ENCODE measurements around the gene SLC1A4.
"Not testable (repeated sequence)": the region's sequence is repeated elsewhere in the genome, so short reads cannot be mapped to it uniquely, and the experiment has no call there.

The SLC1A4 gene

GRCh38 chr2:64999754-65000153, 10.6 kb downstream of the SLC1A4 start:
- Histone ChIP-seq H3K36me3 (ENCODE audit: insufficient read depth, low read depth, low read length) (no peaks in the 10 kb centered on the region), H3K27ac (ENCODE audit: low read length) (no peak overlapping the region), H3K27me3 (ENCODE audit: insufficient read depth, low read length) (no peaks in the 10 kb centered on the region), H3K9ac (ENCODE audit: low read depth, low read length) (no peak overlapping the region), H3K4me1 (ENCODE audit: insufficient read depth, low read length) (0 out of 2 replicates have a peak, but pooled peaks cover 3% of the 10 kb centered on the region), H3K9me3 (ENCODE audit: insufficient read depth, low read depth, low read length) (no peaks in the 10 kb centered on the region), H3K4me3 (ENCODE audit: low read length) (no peak overlapping the region)

- H3K9ac ChIP-seq (ENCODE audit: low read depth, low read length): no peak overlapping the region
- no peaks in the 10 kb centered on the region for H3K36me3 ChIP-seq (ENCODE audit: insufficient read depth, low read depth, low read length)
- no peak overlapping the region for H3K27ac ChIP-seq (ENCODE audit: low read length)
- no peaks in the 10 kb centered on the region for H3K9me3 ChIP-seq (ENCODE audit: insufficient read depth, low read depth, low read length)
- H3K4me1 ChIP-seq (ENCODE audit: insufficient read depth, low read length): 0 out of 2 replicates have a peak, but pooled peaks cover 3% of the 10 kb centered on the region
- no peak overlapping the region for H3K4me3 ChIP-seq (ENCODE audit: low read length)
- H3K27me3 ChIP-seq (ENCODE audit: insufficient read depth, low read length): no peaks in the 10 kb centered on the region
Measured at GRCh38 chr2:65000644-65001043, 11.4 kb downstream of the SLC1A4 start.

GRCh38 chr2:65003037-65003436, 13.8 kb downstream of the SLC1A4 start:
- Histone ChIP-seq H3K36me3 (ENCODE audit: insufficient read depth, low read depth, low read length) (no peaks in the 10 kb centered on the region), H3K4me1 (ENCODE audit: insufficient read depth, low read length) (0 out of 2 replicates have a peak, but pooled peaks cover 3% of the 10 kb centered on the region), H3K27ac (ENCODE audit: low read length) (no peak overlapping the region), H3K9me3 (ENCODE audit: insufficient read depth, low read depth, low read length) (no peaks in the 10 kb centered on the region), H3K27me3 (ENCODE audit: insufficient read depth, low read length) (no peaks in the 10 kb centered on the region), H3K9ac (ENCODE audit: low read depth, low read length) (no peak overlapping the region), H3K4me3 (ENCODE audit: low read length) (no peak overlapping the region)

GRCh38 chr2:65004232-65004631, 15.0 kb downstream of the SLC1A4 start:
- H3K27me3 ChIP-seq (ENCODE audit: insufficient read depth, low read length); H3K36me3 ChIP-seq (ENCODE audit: insufficient read depth, low read depth, low read length); H3K4me1 ChIP-seq (ENCODE audit: insufficient read depth, low read length); H3K9me3 ChIP-seq (ENCODE audit: insufficient read depth, low read depth, low read length); H3K4me3 ChIP-seq (ENCODE audit: low read length); H3K9ac ChIP-seq (ENCODE audit: low read depth, low read length); H3K27ac ChIP-seq (ENCODE audit: low read length): not testable (repeated sequence)

GRCh38 chr2:65013776-65014175, 24.6 kb downstream of the SLC1A4 start:
- Histone ChIP-seq H3K27me3 (ENCODE audit: insufficient read depth, low read length) (no peaks in the 10 kb centered on the region), H3K9ac (ENCODE audit: low read depth, low read length) (no peak overlapping the region), H3K4me3 (ENCODE audit: low read length) (no peak overlapping the region), H3K9me3 (ENCODE audit: insufficient read depth, low read depth, low read length) (no peaks in the 10 kb centered on the region), H3K4me1 (ENCODE audit: insufficient read depth, low read length) (peaks cover 7% of the 10 kb centered on the region; the same call in 1 of the 2 replicates), H3K36me3 (ENCODE audit: insufficient read depth, low read depth, low read length) (no peaks in the 10 kb centered on the region), H3K27ac (ENCODE audit: low read length) (no peak overlapping the region)

GRCh38 chr2:65015731-65016130, 26.5 kb downstream of the SLC1A4 start:
- peaks cover 7% of the 10 kb centered on the region; the same call in 1 of the 2 replicates for H3K4me1 ChIP-seq (ENCODE audit: insufficient read depth, low read length)
- H3K4me3 ChIP-seq (ENCODE audit: low read length): no peak overlapping the region
- H3K27me3 ChIP-seq (ENCODE audit: insufficient read depth, low read length): no peaks in the 10 kb centered on the region
- no peaks in the 10 kb centered on the region for H3K36me3 ChIP-seq (ENCODE audit: insufficient read depth, low read depth, low read length)
- H3K27ac ChIP-seq (ENCODE audit: low read length): no peak overlapping the region
- H3K9me3 ChIP-seq (ENCODE audit: insufficient read depth, low read depth, low read length): no peaks in the 10 kb centered on the region
- no peak overlapping the region for H3K9ac ChIP-seq (ENCODE audit: low read depth, low read length)

GRCh38 chr2:65016789-65017188, 27.6 kb downstream of the SLC1A4 start:
- no peaks in the 10 kb centered on the region for H3K9me3 ChIP-seq (ENCODE audit: insufficient read depth, low read depth, low read length)
- H3K4me1 ChIP-seq (ENCODE audit: insufficient read depth, low read length): peaks cover 7% of the 10 kb centered on the region; the same call in 1 of the 2 replicates
- no peaks in the 10 kb centered on the region for H3K36me3 ChIP-seq (ENCODE audit: insufficient read depth, low read depth, low read length)
- H3K27me3 ChIP-seq (ENCODE audit: insufficient read depth, low read length): no peaks in the 10 kb centered on the region
- no peak overlapping the region for H3K4me3 ChIP-seq (ENCODE audit: low read length)
- H3K9ac ChIP-seq (ENCODE audit: low read depth, low read length): no peak overlapping the region
- H3K27ac ChIP-seq (ENCODE audit: low read length): no peak overlapping the region

GRCh38 chr2:65017335-65017734, 28.1 kb downstream of the SLC1A4 start:
- Histone ChIP-seq H3K36me3 (ENCODE audit: insufficient read depth, low read depth, low read length) (no peaks in the 10 kb centered on the region), H3K4me1 (ENCODE audit: insufficient read depth, low read length) (peaks cover 7% of the 10 kb centered on the region; the same call in 1 of the 2 replicates), H3K9ac (ENCODE audit: low read depth, low read length) (no peak overlapping the region), H3K9me3 (ENCODE audit: insufficient read depth, low read depth, low read length) (no peaks in the 10 kb centered on the region), H3K27me3 (ENCODE audit: insufficient read depth, low read length) (no peaks in the 10 kb centered on the region), H3K27ac (ENCODE audit: low read length) (no peak overlapping the region), H3K4me3 (ENCODE audit: low read length) (no peak overlapping the region)

- H3K27me3 ChIP-seq (ENCODE audit: insufficient read depth, low read length): no peaks in the 10 kb centered on the region
- no peaks in the 10 kb centered on the region; the same call in 1 of the 2 replicates for H3K36me3 ChIP-seq (ENCODE audit: insufficient read depth, low read depth, low read length)
- no peak overlapping the region for H3K27ac ChIP-seq (ENCODE audit: low read length)
- H3K9ac ChIP-seq (ENCODE audit: low read depth, low read length): no peak overlapping the region
- peaks cover 7% of the 10 kb centered on the region; the same call in 1 of the 2 replicates for H3K4me1 ChIP-seq (ENCODE audit: insufficient read depth, low read length)
- H3K9me3 ChIP-seq (ENCODE audit: insufficient read depth, low read depth, low read length): no peaks in the 10 kb centered on the region
- H3K4me3 ChIP-seq (ENCODE audit: low read length): no peak overlapping the region
Measured at GRCh38 chr2:65018141-65018582, 29.0 kb downstream of the SLC1A4 start.

- Histone ChIP-seq H3K4me1 (ENCODE audit: insufficient read depth, low read length) (peaks cover under 1% of the 10 kb centered on the region; the same call in 1 of the 2 replicates), H3K9ac (ENCODE audit: low read depth, low read length) (no peak overlapping the region), H3K27ac (ENCODE audit: low read length) (no peak overlapping the region), H3K27me3 (ENCODE audit: insufficient read depth, low read length) (no peaks in the 10 kb centered on the region), H3K4me3 (ENCODE audit: low read length) (no peak overlapping the region), H3K9me3 (ENCODE audit: insufficient read depth, low read depth, low read length) (no peaks in the 10 kb centered on the region), H3K36me3 (ENCODE audit: insufficient read depth, low read depth, low read length) (no peaks in the 10 kb centered on the region; the same call in 1 of the 2 replicates)
Measured at GRCh38 chr2:65019010-65019409, 29.8 kb downstream of the SLC1A4 start.

- H3K36me3 ChIP-seq (ENCODE audit: insufficient read depth, low read depth, low read length): no peaks in the 10 kb centered on the region; the same call in 1 of the 2 replicates
- H3K4me1 ChIP-seq (ENCODE audit: insufficient read depth, low read length): no peaks in the 10 kb centered on the region
- no peak overlapping the region for H3K4me3 ChIP-seq (ENCODE audit: low read length)
- H3K27ac ChIP-seq (ENCODE audit: low read length): no peak overlapping the region
- H3K27me3 ChIP-seq (ENCODE audit: insufficient read depth, low read length): no peaks in the 10 kb centered on the region
- no peak overlapping the region for H3K9ac ChIP-seq (ENCODE audit: low read depth, low read length)
- no peaks in the 10 kb centered on the region for H3K9me3 ChIP-seq (ENCODE audit: insufficient read depth, low read depth, low read length)
Measured at GRCh38 chr2:65019675-65020195, 30.5 kb downstream of the SLC1A4 start.

GRCh38 chr2:65020251-65020650, 31.1 kb downstream of the SLC1A4 start:
- not testable (repeated sequence) for H3K9me3 ChIP-seq (ENCODE audit: insufficient read depth, low read depth, low read length); H3K36me3 ChIP-seq (ENCODE audit: insufficient read depth, low read depth, low read length); H3K4me1 ChIP-seq (ENCODE audit: insufficient read depth, low read length); H3K9ac ChIP-seq (ENCODE audit: low read depth, low read length); H3K27ac ChIP-seq (ENCODE audit: low read length); H3K4me3 ChIP-seq (ENCODE audit: low read length); H3K27me3 ChIP-seq (ENCODE audit: insufficient read depth, low read length)
